NCI-H82 (cell line): ENCODE measurements around the gene L3MBTL4.

Source experiments
- DNase-seq: peaks from one replicate; lab custom pipeline; 2025; lab: John Stamatoyannopoulos, UW

The L3MBTL4 gene

DNA sequence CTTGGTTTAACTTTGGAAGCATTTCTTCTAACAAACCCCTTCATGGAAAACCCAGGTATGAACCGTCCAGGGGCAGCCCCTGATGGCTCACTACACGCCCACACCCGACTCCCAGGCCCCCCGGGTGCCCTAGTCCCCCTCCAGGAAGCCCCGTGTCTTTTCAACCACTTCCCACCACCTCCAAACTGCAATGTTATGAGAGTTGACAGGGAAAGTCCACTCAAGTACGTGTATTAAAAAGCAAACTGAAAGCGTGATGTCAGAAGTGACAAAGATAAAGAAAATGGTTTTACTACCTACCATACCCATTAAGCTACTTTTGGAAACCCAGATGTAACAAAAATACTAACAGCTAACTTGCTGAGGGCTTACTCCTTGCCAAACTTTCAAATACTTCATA is 51.5 kb downstream of the L3MBTL4 start:
- no peak for DNase-seq

DNA sequence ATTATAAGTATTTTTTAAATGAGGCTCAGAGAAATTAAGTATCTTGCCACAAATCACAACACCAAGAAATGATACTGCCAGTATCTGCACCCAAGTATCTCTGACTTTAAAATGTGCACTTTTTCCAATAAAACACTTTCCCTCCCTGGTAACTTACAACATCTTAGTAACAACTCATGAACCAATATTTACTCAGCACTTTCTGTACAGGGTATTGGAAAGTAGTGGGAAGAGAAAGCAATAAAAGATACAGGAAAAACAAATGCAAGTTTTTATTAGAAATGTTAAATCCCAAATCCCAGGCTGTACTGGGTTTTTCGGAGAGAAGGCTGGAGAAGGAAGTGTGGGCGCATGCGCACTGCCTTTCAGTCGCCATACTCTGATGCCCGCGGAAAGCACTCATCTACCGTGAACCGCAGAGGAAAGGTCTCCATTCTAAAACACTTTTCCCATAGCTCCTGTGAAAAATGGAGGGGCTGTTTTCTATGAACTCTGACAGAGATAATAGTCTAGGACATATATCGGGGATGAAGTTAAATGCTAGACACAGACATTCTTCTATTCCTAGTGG is 52.1 kb downstream of the L3MBTL4 start:
- DNase-seq, result no peak

DNA sequence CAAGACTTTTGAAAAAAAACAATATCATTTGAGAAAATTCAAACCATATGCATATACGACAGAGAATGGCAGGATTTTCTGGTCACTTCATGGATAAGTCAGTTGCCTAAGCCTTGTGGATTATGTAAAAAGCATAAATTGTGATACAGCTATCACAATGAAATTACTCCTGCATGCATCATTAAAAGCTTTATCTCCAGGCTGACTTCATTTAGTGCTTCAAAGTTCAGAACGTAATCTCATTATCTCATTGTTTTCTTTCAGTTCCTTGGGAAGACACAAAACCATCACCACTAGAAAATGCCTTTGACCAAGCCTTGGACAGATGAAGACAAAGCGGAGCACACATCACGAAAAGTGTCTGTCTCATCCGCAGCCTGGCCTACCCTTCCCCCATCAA is 57.0 kb downstream of the L3MBTL4 start:
- no peak for DNase-seq

DNA sequence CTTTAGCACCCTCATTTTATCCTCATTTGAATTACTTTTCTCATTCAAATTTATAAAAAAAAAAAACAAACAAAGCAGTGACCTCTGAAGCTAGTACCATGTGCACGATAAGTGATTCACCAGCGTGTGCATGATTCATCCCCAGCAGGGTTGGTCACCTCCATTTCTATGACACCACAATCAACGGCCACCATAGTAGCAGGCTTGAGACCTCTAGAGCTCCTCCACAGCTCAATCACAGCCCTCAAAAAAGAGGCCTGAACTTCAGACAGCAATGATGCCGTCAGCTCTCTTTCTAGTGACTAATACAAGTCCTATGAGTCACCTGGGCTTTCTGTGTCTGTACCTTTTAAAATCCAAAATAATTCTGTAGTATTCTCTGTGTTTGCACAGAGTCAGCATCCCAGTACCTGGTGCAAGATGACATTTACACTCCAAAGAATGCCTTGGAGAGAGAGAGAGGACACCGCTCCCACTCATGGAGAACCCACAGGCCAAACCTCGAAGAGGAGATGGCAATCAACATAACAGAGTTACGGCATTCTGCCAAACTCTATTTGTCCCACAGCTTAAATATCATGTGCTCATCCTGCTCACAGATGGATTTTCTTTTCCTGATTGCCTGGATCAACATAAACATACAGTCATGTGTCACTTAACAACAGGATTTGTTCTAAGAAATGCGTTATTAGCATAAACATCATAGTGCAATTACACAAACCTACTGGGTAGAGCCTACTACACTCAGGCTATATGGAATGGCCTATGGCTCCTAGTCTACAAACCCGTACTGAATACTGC is 58.7 kb downstream of the L3MBTL4 start:
- no peak for DNase-seq

DNA sequence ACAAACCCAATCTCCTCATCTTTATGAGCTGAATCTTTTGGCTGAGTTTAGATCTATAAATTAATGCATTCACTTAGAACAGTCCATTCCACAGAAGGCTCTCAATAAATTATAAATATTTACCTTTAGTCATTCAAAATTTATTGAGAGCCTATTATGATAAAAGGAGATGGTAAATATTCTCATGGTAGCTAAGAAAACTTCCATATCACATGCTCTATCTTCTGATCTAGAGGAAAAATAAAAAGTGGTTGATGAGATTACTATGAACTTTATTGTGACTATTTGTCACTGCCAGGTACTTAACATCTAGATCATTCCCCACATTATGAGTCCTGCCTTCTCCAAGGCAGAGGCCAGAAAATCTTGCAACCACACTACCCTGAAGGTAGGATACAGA is 62.4 kb downstream of the L3MBTL4 start:
- no peak for DNase-seq

DNA sequence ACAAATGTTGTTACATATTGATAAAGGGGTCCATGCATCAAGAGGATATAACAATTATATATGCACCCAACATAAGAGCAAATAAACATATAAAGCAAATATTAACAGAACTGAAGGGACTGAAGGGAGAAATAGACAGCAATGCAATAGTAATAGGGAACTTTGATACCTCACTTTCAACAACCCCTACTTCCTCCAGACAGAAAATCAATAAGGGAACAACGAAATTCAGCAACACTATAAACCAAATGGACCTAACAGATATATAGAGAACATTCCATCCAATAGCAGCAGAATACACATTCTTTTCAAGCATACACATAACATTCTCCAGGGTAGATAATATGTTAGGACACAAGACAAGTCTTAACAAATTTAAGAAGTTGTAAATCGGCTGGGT is 71.7 kb downstream of the L3MBTL4 start:
- DNase-seq, result no peak

DNA sequence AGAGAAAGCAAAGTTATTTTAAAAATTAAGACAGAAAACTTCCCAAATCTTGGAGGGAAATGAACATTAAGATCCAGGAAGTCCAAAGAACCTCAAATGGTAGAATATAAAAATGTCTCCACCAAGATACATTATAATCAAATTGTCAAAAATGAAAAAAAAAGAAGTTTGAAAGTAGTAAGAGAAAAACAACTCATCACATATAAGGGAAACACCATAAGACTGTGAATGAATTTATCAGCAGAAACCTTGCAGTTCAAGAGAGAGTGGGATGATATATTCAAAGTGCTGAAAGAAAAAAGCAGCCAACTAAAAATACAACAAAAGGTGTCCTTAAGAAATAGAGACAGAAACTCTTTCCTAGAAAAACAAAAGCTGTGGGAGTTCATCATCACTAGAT is 73.0 kb downstream of the L3MBTL4 start:
- DNase-seq, result no peak

DNA sequence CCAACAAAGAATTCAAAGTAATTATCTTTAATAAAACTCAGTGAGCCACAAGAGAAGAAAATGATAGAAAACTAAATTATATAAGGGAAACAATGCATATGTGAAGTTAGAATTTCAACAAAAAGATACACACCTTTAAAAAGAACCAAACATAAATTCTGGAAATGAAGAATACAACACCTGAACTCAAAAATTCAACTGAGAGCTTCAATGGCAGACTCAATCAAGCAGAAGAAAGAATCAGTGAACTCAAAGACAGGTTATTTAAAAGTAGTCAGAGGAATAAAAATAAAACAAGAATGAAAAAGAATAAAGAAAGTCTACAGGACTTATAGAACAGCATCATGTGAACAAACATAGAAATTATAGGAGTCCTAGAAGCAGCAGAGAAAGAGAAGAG is 73.4 kb downstream of the L3MBTL4 start:
- no peak for DNase-seq

DNA sequence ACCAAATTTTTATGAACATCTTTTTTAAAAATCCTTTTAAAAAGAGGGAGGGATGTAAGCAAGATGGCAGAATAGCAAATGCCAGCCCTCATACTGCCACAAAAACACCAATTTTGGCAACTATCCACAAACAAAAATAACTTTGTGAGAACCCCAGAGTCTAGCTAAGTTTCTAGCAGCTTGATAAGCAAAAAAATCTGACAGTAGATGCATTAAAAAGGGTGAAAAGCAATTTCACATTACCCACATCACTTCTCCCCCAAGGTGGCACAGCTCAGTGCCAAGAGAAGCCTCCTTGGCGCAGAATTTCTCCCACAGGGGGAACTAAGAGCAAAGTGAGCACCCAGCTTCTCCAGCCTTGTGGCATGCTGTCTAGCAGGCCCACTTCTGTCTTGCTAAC is 74.6 kb downstream of the L3MBTL4 start:
- no peak for DNase-seq

DNA sequence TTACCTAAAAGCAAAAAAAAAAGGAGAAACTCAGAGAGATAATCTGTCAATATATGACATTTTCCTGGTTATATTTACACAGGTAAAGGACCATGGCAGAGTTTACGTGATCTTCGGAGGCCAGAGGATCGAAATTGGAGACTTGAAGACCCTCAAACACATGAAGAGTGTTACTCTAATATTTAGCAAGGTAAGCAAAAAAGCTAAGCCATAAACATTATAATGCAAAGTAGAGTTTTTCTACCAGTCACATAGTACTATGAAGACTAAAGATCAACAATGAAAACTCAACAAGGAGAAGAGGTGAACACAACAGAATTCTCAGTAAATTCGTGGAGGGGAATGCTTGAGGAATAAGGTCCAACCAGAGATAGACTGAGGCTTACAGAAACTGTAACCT is 78.5 kb downstream of the L3MBTL4 start:
- DNase-seq, result no peak

DNA sequence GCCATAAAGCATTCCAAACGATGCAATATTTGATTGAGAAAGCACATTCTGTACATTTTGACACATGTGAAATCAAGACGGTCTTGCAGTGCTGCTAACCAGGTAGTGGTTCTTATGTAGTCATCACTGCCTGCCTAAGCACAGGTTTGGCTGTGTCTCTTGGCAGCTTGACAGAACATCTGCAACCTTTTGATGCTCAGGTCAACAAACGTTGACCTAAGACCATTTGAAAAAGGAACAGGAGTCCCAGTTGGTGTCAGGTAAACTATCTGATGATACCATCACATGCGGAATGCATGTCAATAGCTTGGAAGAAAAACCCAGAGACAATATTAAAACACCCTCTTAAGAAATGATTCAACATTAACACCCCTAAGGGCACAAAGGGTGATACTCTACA is 80.7 kb downstream of the L3MBTL4 start:
- no peak for DNase-seq

DNA sequence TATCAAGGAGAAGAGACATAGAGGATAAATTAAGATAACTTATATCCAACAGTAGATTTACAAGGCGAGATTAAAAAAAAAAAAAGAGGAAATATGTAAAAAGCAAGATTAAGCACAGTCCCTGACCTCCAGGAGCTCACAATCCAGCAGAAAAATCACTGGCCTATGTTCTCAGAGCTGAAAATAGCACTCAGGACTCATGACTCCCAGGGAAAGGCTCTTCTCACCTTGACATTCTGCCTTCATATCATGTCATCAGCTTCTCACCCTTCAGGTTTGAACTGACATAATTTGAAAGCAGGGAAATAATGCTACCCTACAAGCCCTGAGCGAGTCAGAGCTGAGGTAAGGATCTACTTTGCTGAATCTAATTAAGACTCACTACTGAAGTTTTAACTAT is 82.8 kb downstream of the L3MBTL4 start:
- DNase-seq, result no peak

DNA sequence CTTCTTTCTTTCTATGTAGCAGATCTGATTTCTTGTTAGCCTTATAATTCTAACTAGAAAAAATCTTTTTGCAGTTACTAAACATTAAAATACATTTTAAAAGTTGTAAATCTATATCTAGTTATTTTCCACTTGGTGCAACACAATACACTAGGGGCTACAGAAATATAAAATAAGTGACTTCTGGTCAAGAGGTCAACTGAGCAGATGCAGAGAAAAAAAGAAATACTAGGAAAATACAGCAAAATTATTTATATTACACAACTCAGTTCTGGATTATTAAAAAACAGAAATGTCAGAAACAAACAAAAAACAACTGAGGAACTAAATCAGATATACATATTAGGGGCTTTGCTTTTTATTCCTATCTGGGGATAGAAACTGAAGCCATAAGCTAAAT is 83.9 kb downstream of the L3MBTL4 start:
- no peak for DNase-seq

DNA sequence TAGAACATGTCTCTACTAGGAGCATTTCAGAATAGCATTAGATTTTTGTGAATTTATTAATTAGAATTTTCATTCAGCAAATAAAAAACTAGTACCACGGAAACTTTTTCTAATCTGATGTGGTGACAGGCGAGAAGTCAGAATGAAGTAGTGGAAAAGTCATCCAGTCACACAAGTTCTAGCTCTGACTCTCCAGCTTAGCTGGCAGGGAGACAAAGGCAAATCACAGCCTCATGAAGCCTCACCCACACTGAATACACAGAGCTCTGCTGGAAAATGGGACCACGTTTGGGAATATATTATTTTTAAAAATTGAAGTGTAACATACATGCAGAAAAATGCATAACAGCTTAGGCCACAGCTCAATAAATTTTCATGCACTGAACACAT is 86.1 kb downstream of the L3MBTL4 start:
- DNase-seq, result no peak

DNA sequence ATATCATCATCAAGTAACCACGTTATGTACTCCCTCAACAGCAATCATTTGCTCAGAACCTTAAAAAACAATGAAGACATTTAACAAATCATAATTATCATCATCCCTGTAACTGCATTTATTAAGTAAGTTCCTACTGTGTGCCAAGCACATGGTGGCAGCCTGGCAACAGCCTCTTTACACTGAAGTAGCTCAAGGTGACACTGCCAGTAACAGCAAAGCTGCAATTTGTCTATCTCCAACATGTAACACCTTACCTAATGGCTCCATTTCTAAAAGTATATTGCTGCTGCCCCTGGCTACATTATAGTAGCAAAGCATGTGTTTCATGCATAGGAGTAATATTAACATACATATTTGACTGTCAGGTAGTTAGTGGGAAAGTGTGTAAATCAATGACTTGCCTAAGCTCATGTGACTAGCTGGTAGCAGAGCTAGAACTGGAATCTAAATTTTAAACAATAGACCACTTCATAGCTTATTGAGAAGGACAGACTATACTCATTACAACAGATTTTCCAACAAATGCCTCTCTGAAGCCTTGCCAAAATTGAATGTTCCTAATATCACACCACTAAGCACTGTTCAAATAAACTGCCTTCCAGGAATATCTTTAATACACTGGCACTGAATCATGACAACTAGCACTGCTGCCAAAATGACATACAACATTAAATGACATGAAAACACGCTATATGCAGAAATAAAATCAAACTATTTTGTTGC is 86.7 kb downstream of the L3MBTL4 start:
- no peak for DNase-seq

DNA sequence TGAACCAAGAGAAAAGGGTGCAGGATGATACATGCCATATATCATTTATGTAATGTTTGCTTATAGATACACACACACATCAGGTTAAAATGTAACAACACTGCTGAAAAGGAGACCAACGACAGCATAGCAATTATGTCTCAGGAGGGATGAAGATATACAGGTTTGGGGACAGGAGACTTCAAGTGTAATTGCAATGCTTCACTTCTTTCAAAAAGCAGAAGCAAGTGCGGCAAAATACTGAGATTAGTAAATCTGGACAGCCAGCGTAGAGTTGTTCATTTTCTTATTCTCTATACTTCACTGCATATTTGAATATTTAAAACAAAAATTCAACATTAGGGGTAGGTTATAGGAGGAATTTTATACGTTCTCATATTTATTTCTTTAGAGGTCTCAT is 87.2 kb downstream of the L3MBTL4 start:
- DNase-seq, result no peak

DNA sequence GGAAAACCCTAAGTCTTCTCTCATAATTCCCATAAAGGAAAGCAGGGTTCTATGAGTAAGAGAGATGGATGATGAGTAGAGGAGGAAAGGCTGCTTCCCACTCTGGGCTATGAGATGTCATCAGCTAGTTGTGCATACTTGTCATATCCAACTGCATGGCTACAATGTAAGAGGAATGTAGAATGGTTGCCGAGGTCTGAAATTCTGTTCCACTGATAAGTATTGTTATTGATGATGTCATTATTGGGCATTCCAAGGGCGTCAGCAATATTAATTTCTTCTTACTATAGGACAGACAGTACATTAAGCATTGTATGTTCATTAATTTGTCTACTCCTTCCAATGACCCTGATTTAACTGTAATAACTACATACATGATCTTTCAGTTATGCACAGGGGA is 88.1 kb downstream of the L3MBTL4 start:
- DNase-seq, result no peak

DNA sequence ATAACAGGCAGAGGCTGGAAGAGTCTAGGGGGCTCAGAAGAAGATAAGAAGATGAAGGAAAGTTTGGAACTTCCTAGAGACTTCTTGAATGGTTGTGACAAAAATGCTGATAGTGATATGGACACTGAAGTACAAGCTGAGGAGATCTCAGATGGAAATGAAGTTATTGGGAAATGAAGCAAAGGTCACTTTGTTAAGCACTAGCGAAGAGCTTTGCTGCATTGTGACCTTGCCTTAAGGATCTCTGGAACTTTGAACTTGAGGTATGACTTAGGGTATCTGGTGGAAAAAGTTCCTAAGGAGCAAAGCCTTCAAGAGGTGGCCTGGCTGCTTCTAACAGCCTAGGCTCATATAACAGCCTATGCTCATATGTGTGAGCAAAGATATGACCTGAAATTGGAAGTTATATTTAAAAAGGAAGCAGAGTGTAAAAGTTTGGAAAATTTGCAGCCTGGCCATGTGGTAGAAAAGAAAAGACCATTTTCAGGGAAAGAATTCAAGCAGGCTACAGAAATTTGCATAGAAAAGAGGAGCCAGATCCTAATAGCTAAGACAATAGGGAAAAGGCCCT is 91.3 kb downstream of the L3MBTL4 start:
- DNase-seq, result no peak

DNA sequence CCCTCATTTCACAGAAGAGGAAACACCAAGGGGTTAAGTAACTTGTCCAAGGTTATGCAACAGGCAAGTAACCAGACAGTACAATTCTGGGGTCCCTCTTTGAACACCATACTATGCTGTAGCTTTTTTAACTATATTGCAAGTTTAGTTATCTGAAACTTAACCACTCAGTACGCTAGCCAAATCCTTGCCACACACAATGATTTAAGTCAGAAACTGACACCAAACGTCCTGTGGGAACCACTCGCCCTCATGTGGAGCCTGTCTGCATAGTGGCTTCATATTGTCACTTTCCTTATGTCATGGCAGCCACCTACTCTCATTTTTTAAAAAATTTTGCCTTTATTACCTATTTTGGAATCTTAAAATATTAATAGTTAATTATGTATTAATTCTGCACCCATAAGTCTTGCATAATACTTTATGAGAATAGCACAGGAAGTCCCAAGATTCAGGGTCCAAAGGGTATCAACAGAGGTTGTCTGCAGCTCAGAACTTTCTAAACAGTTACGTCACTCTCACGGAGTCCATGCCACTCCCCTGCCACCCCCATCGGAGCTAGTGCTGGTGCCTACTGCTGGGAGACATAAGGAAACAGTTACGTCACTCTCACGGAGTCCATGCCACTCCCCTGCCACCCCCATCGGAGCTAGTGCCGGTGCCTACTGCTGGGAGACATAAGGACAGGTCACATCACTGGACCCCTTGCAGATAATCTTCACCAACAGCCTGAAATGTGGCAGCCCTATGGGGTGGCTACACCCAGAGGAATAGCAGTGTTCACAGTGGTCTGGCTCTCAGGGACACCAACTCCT is 99.0 kb downstream of the L3MBTL4 start:
- DNase-seq, result no peak

DNA sequence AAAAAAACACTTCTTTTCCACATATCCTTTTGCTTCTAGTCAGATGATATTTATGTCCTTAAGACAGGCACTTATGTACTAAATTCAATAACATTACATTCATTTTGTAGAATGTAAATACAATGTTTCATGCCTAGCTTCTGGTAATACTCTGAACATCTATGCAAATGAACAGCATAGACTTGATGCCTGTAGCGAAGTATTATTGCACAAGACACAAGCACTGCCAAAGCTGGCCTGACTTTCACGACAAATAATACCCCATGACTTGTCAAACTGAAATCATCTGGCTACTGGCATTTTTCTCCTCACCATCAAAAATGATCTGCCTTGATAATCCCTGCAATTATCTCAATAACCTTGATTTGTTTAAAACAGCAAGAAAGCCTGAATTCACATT is 101.3 kb downstream of the L3MBTL4 start:
- DNase-seq, result no peak

DNA sequence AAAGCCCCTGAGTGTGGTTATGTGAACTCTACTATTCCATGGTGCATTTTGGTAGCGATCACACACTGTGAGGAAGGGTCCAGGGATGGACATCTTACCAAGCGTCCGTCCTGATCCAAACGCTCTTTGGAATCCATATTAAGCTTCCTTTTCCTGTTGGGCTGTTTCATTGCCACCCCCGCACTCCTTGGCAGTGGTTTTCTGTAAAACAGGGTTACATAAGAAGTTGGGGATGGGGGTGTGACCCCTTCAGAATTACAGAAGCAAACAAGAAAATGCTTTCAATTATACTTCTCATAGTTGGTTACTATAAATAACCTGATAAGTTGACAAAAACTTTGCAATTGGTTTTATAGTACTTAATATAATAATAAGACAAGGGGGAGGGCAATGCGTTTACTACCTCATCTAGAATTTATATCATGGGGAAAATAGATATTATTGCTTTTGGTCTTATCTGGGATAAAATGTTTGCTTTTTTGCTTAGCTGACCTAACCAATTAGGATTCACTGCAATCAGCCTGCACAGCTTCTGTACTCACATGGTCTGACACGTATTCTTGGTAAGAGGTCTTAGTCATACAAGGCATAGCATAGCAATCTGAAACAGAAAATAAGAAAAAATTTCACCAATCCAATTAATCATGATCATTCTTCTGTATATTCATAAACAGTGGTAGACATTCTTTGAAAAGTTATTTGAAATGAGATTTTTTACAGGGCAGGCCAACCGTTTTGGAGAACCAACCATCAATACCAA is 103.1 kb downstream of the L3MBTL4 start:
- DNase-seq, result no peak
